Measurements from ENCODE around the gene VWA8. TPM values are rescaled to one million over a fixed set of nuclear protein-coding genes. Genes with fewer than 3 reads are reported as not detected.

The VWA8 gene
- total RNA-seq, 1 donor from 2014 or later = 12.2 TPM

DNA sequence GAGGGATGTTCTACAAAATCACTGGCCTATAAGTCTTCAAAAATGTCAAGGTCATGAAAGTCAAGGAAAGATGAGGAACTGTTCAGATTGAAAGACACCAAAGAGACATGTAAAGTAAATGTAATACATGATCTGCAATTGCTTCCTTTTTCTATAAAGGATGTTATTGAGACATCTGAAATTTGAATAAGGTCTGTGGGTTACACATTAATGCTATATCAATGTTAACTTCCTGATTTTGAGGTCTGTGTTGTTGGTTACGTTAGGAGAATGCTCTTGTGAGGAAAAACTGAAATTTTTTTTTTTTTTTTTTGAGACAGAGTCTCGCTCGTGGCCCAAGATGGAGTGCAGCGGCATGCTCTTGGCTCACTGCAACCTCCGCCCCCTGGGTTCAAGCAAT, 306.1 kb downstream of the VWA8 start:
- Mint-ChIP-seq H3K4me1 (ENCODE audit: low read depth) (peaks cover 12% of the 10 kb centered on the region), H3K4me3 (ENCODE audit: unreplicated experiment) (no peak overlapping the region), H3K27me3 (ENCODE audit: low read depth) (no peaks in the 10 kb centered on the region), H3K36me3 (ENCODE audit: low read depth) (no peaks in the 10 kb centered on the region), H3K27ac (ENCODE audit: unreplicated experiment) (no peak overlapping the region), H3K9me3 (ENCODE audit: low read depth) (no peaks in the 10 kb centered on the region)
- TF ChIP-seq, protein P1, sequence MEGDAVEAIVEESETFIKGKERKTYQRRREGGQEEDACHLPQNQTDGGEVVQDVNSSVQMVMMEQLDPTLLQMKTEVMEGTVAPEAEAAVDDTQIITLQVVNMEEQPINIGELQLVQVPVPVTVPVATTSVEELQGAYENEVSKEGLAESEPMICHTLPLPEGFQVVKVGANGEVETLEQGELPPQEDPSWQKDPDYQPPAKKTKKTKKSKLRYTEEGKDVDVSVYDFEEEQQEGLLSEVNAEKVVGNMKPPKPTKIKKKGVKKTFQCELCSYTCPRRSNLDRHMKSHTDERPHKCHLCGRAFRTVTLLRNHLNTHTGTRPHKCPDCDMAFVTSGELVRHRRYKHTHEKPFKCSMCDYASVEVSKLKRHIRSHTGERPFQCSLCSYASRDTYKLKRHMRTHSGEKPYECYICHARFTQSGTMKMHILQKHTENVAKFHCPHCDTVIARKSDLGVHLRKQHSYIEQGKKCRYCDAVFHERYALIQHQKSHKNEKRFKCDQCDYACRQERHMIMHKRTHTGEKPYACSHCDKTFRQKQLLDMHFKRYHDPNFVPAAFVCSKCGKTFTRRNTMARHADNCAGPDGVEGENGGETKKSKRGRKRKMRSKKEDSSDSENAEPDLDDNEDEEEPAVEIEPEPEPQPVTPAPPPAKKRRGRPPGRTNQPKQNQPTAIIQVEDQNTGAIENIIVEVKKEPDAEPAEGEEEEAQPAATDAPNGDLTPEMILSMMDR (IDR thresholded peaks at IDR 0.05) = no peak
- no peak for DNase-seq (ENCODE audit: low spot score)

DNA sequence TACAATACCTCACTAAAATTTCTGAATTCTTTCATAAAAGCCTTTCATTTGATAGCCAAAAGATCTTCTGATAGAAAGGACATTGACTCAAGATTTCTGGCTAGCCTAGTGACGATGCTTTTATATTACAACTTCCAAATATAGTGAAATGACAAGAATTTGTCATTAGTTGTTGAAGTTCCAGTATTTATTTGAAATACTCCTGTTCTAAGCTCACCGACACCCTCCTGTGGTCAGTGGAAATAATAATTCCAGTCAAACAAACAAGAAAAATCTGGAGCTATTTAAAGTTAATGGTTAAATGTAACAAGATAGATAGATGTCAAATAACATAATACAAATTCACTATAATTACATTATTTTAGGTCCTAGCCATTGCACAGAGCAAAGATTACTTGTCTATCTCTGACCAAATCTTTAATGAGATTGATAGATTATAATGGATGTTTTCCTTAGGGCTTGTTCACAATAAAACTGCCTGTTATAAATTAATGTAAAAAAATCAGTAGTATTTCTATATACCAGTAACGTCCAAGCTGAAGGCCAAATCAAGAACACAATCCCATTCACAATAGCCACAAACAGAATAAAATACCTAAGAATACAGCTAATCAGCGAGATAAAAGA, 308.1 kb downstream of the VWA8 start:
- Mint-ChIP-seq H3K4me3 (ENCODE audit: unreplicated experiment) (no peak overlapping the region), H3K27me3 (ENCODE audit: low read depth) (no peaks in the 10 kb centered on the region), H3K27ac (ENCODE audit: unreplicated experiment) (no peak overlapping the region), H3K9me3 (ENCODE audit: low read depth) (no peaks in the 10 kb centered on the region), H3K36me3 (ENCODE audit: low read depth) (no peaks in the 10 kb centered on the region), H3K4me1 (ENCODE audit: low read depth) (peaks cover 11% of the 10 kb centered on the region)
- no peak for DNase-seq (ENCODE audit: low spot score)
- TF ChIP-seq, protein P1 (IDR thresholded peaks at IDR 0.05) = peak; percentile 92

DNA sequence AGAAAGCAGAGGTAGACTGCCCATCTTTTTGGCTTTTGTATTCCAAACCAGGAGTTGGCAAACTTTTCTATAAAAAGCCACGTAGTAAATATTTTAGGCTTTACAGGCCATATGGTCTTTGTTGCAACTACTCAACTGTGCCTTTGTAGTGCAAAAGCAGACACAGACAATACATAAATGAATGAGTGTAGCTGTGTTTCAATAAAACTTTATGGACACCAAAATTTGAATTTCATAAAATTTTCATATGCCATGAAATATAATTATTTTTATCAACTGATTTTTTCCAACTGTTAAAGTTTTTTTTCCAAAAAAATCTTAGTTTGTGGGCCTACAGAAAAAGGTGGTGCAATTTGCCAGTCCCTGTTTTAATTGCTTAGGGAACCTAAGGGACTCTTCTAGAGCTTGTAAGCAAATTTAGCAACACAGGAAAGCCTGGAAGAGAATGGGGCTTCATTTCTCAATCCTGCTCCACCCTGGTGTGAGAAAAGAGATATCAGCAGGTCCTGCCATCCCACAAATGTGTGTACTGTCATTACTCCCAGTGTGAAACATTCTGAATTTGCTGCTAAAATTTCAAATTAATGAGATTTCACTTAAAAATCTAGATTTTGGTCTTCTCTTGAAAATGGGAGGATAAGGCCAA, 309.4 kb downstream of the VWA8 start:
- peaks cover 14% of the 10 kb centered on the region for H3K4me1 Mint-ChIP-seq (ENCODE audit: low read depth)
- no peak overlapping the region for H3K4me3 Mint-ChIP-seq (ENCODE audit: unreplicated experiment)
- TF ChIP-seq, protein P1 (IDR thresholded peaks at IDR 0.05) = no peak
- H3K9me3 Mint-ChIP-seq (ENCODE audit: low read depth) = no peaks in the 10 kb centered on the region
- no peak for DNase-seq (ENCODE audit: low spot score)
- no peaks in the 10 kb centered on the region for H3K36me3 Mint-ChIP-seq (ENCODE audit: low read depth)
- no peaks in the 10 kb centered on the region for H3K27me3 Mint-ChIP-seq (ENCODE audit: low read depth)
- no peak overlapping the region for H3K27ac Mint-ChIP-seq (ENCODE audit: unreplicated experiment)

DNA sequence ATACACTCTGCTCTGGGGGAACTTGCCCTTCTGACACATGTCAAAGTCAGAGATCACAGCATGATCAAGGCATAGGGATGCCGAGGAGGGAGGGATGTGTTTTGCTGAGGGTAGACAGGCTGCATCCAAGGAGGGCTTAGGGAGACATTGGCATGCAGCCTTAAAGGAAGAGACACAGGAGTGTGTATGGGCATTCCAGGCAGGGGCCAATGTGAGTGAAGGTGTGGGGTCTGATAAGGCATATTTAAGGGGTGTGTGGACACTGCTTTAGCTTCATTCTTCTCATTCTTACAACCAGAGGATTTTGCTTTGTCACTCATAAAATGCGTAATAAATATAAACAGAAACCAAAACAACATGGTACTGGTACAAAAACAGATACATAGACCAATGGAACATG, 310.2 kb downstream of the VWA8 start:
- H3K27ac Mint-ChIP-seq (ENCODE audit: unreplicated experiment) = no peak overlapping the region
- TF ChIP-seq, protein P1 (IDR thresholded peaks at IDR 0.05) = no peak
- H3K36me3 Mint-ChIP-seq (ENCODE audit: low read depth) = no peaks in the 10 kb centered on the region
- DNase-seq (ENCODE audit: low spot score) = no peak
- H3K27me3 Mint-ChIP-seq (ENCODE audit: low read depth) = no peaks in the 10 kb centered on the region
- no peak overlapping the region for H3K4me3 Mint-ChIP-seq (ENCODE audit: unreplicated experiment)
- no peaks in the 10 kb centered on the region for H3K9me3 Mint-ChIP-seq (ENCODE audit: low read depth)
- peaks cover 18% of the 10 kb centered on the region for H3K4me1 Mint-ChIP-seq (ENCODE audit: low read depth)

DNA sequence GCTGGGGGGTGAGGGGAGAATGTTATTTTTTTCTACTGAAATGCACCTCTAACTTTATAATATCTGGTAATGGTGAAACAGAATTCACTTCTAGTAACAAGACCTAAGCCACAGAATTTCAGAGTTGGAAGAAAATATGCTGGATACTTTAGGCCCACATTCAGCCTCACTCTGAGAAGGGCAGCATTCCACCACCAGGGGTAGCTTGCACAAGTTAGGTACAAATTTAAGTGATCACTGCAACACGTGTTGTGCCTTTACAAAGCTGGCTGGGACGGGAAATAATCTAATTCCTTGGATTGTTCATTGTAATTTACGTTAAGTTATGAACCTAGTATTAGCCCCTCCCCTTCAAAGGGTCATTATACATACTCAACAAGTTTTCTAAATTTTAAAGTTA, 311.2 kb downstream of the VWA8 start:
- no peak for DNase-seq (ENCODE audit: low spot score)
- Mint-ChIP-seq H3K27ac (ENCODE audit: unreplicated experiment) (no peak overlapping the region), H3K9me3 (ENCODE audit: low read depth) (no peaks in the 10 kb centered on the region), H3K27me3 (ENCODE audit: low read depth) (no peaks in the 10 kb centered on the region), H3K4me3 (ENCODE audit: unreplicated experiment) (no peak overlapping the region), H3K4me1 (ENCODE audit: low read depth) (peaks cover 28% of the 10 kb centered on the region), H3K36me3 (ENCODE audit: low read depth) (no peaks in the 10 kb centered on the region)
- TF ChIP-seq, protein P1 (IDR thresholded peaks at IDR 0.05) = peak; percentile 64
